Umbilical cord (tissue), 2 donors: ENCODE measurements around the gene EDDM13. TPM values are rescaled to one million over a fixed set of nuclear protein-coding genes. Genes with fewer than 3 reads are reported as not detected.

Source experiments
- DNase-seq: peaks from one replicate; pipeline ENCODE4 v3.0.0-alpha.2; 2015; ENCODE audit warnings: low spot score
- total RNA-seq: library from RNA; depleted of rRNA; stranded (reverse); fragments of >200 nt; gene quantifications from one replicate; pipeline ENCODE4 v1.2.3, GENCODE V29; 2014; ENCODE audit warnings: low replicate concordance; ENCODE audit not compliant: insufficient read depth

The EDDM13 gene
- total RNA-seq, 1 donor from 2014 or later = not detected

DNA sequence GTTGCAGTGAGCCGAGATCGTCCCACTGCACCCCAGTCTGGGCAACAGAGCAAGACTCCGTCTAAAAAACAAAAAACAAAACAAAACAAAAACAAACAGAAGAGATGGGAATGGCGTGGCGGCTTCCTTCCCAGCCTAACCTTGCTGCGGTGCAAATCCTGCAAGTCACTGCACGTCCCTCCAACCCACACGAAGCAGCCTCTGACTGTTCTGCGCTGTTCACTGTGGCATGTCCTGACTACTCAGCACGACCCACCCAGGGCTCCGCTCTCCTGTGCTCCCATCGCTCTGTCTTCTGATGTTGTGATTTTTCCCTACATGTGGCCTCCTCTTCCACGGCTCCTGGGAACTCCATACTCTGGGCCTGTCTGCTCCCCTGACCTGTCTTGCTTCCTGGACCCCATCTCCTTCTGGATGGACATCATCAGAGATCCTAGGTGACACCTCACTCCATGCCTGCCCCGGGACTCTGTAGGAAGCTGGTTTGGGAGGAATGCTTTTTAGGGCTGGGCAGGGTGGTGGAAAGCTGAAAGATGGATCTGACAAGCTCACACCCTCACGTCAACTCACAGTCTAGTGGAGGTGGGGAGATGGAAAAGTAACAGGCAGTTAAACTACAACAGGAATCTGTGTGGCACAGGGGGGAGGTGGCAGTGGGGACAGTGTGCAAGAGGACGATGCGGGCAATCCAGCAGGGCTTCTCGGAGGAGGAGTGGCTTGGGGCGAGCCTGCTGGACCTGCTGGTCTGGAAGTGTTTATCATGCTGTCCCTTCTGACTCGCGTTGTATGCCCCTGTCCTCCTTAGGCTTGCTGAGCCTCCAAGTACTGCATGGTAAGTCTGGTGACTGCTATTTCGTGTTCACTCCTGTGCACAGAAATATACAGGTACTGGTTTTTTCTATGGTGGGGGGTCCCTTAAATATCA lies 23.2 kb downstream of the EDDM13 start:
- DNase-seq = peak; percentile 14

GRCh38 chr19:56297010-56297409 lies 24.5 kb downstream of the EDDM13 start:
- no peak for DNase-seq

DNA sequence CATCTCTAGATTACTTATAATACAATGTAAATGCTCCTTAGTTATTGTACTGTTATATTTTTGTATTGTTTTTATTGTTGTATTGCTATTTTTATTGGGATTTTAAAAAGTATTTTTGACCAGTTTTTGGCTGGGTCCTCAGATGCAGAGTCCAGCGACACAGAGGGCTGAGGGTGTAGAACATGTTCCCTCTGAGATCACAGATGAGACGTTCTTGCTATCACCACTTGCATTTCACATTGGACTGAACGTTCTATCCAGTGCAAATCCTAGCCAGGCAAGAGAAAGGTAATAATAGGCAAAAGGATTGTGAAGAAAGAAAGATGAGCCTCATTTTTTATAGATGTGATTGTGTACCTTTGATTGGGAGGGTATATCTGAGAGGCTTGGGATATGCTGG lies 27.1 kb downstream of the EDDM13 start:
- DNase-seq = no peak

DNA sequence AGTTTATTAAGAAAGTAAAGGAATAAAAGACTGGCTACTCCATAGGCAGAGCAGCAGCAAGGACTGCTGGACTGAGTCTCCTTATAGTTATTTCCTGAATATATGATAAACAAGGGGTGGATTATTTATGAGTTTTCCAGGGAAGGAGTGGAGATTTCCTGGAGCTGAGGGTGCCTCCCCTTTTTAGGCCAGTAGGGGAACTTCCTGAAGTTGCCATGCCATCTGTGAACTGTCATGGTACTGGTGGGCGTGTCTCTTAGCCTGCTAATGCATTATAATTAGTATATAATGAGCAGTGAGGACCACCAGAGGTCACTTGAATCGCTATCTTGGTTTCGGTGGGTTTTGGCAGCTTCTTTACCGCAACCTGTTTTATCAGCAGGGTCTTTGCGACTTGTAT lies 28.6 kb downstream of the EDDM13 start:
- no peak for DNase-seq

DNA sequence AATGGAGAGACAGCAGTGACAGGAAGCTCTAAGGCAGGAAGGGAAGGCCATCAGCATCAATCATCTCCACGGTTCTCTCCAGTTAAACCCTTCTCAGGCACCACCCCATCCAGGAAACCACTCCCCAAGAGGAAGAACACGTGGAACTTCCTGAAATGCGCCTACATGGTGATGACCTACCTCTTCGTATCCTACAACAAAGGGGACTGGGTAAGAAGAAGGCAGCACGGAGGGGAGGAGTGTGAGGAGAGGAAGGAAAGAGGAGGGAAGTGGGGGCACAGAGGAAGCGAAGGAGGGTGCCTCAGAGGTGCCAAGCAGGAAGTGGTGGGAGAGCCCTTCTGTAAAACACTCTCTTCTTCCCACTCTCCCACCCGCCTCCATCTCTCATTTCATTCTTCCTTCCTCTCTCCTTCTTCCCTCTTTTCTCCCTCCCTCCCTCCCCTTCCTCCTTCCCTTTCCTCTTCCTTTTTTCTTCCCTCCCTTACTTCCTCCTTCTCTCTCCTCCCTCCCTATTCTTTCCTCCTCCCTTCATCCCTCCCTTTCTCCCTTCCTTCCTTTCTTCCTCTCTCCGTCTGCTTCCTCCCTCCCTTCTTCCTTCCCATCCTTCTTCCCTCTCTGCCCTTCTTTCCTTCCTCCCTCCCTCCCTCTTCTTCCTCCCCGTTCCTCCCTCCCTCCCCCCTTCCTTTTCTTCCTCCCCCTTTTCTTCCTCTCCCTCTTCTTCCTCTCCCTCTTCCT lies 29.5 kb downstream of the EDDM13 start:
- no peak for DNase-seq

DNA sequence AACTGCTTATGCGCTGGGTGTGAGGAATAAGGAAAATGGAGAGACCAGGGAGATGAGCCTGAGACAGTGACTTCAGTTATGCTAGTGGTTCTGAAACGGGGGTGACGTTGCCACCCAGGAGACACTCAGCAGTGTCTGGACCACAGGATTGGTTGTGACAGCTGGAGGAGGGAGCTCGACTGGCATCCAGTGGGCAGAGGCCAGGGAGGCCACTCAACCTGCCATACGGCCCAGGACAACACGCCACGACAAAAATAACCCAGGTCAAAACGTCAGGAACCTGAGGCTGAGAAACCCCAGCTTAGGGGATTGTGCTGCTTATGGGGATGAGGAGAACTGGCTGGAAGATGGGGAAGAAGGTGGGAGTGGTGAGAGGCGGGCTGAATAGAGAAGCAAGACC lies 31.7 kb downstream of the EDDM13 start:
- DNase-seq = no peak

DNA sequence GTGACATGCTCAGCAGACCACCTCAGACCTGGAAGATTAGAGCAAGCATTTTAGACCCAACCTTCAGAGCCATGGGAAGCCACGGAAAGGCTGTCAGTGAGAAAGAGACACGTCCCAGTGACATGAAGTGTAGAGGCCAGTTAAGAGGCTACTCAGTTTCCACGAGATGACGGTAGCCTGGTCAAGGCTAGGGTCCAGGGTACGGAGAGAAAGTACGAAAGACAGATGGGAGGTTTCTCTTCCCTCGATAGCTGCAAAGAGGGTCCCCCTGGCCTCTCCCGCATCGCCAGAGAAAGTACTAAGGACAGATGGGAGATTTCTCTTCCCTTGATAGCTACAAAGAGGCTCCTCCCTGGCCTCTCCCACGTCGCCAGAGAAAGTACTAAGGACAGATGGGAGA lies 33.5 kb downstream of the EDDM13 start:
- DNase-seq = no peak

DNA sequence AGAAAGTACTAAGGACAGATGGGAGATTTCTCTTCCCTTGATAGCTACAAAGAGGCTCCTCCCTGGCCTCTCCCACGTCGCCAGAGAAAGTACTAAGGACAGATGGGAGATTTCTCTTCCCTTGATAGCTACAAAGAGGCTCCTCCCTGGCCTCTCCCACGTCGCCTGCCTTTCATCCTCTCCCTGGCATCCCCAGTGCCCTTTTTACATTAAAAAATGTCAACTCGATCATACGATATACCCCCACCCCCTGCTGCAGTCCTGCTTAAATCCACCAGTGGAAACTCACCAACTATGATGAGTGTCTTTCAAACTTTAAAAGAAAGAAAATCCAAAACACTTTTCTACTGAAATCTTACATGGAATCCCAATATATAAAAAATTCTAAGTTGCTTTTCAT lies 34.5 kb downstream of the EDDM13 start:
- peak; percentile 50 for DNase-seq

GRCh38 chr19:56308792-56309191 lies 36.2 kb downstream of the EDDM13 start:
- DNase-seq = no peak

GRCh38 chr19:56309511-56310185 lies 37.1 kb downstream of the EDDM13 start:
- no peak for DNase-seq

- no peak for DNase-seq
Observed at GRCh38 chr19:56310462-56310861, 37.9 kb downstream of the EDDM13 start.

DNA sequence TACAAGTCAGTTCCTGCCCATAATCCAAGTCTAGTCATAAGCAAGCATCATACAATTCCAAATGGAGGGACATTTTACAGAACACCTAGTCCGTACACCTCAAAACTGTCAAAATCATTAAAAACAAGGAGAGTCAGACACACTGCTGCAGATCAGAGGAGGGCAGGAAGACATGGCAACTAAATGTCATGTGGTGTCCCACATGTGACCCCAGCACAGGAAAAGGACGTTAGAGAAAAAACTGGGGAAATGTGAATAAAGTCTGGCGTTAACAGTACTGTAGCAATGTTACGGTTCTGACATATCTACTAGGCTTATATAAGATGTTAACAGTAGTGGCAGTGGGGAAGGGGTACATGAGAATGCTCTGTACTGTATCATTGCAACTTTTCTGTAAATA lies 39.8 kb downstream of the EDDM13 start:
- no peak for DNase-seq

GRCh38 chr19:56312787-56313657 lies 40.5 kb downstream of the EDDM13 start:
- no peak for DNase-seq

DNA sequence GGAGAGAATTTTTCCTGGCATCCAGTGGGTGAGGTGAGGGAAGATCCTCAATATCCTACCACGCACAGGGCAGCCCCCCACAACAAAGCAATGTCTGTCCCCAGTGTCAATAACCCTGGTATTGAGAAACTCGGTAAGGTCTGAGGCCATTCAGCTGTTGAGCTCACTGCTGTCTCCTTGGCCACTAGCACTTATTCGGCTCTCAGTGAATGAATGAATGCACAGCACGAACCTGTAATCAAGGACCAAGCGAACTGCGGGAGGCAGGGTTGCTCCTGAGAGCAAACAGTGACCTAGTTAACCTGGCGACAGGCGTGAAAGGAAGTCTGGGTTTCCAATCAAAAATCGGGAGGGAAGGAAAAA lies 41.5 kb downstream of the EDDM13 start:
- no peak for DNase-seq

GRCh38 chr19:56314381-56315076 lies 42.0 kb downstream of the EDDM13 start, which contains the start of gene ZSCAN5A:
TSS of gene ZSCAN5A (minus strand) at chr19:56314839. CDS start at chr19:56225046, 89,793 bp downstream.
- DNase-seq = peak; percentile 98

DNA sequence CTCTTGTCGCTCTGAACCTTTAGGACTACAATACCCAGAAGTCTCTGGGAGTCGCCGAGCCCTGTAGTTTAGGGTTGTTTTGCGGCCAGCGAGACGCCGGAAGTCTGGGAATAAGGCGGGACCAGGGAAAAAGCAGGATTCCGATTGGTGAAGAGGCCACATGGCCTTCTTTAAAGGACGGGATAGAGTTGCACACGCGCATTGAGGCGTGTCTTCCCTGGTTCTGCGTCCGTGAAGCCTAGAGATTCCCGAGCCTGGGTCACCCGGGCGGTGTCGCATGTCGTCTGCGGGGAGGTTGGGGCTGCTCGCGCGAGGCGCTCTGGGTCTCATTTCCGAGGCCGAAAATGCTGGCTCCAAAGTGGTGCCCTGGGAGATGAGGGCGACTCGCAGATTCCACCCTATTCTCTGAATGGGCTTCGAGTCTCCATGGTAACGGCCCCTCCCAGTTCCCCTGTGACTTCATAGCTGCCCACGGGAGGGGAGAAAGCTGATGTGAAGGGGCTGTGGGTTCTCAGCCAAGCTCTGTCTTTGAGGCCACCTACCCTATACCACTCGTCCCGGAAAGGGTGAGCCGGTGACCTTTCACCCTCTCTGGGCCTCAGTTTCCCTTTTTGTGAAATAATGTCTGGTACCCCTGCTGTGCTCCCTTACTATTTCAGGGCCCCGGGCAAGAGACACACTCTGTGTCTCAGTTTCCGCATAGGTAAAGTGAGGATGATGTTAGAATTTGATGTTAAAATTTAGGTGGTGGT lies 42.7 kb downstream of the EDDM13 start:
- peak; percentile 100 for DNase-seq

DNA sequence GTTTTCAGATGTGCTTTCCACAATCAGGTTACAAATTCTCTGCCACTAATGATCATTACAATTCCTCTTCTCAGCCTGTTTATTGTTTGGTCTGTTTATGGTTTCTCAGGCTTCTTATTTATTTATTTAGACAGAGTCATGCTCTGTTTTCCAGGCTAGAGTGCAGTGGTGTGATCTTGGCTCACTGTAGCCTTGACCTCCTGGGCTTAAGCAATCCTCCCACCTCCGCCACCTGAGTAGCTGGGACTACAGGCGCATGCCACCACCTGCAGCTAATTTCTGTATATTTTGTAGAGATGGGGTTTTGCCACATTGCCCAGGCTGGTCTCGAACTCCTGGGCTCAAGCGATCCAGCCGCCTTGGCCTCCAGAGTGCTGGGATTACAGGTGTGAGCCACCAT lies 44.2 kb downstream of the EDDM13 start:
- DNase-seq = no peak

- no peak for DNase-seq
Observed at GRCh38 chr19:56317749-56318148, 45.2 kb downstream of the EDDM13 start.

DNA sequence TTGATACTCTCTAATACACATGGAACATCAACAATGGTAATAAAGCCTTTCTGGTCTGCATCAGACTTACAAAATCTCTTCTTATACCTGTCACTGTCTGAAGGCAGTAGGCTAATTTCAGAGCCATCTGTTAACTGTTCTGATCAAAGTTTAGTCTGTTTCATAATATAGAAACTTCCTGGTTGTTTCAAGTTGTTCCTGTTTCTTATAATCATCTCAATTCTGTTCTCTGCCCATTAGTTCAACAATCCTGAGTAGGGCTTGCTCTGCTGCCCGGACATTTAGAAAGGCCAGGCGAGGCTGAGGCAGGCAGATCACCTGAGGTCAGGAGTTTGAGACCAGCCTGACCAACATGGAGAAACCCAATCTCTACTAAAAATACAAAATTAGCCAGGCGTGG lies 47.4 kb downstream of the EDDM13 start:
- DNase-seq = no peak
